Measurements from ENCODE around the gene PBLD.

GRCh38 chr10:68249297-68249696 is 83.4 kb downstream of the PBLD start:
- TF ChIP-seq CTCF (IDR thresholded peaks at IDR 0.05; ENCODE audit: low read length) = no peak
- TF ChIP-seq EZH2 (optimal IDR thresholded peaks at IDR 0.05; ENCODE audit: low read depth, low read length) = no peak
- TF ChIP-seq EZH2phosphoT487 (IDR thresholded peaks at IDR 0.05; ENCODE audit: low read length) = no peak
